Activated CD8-positive, alpha-beta T cell treated with anti-CD3 and anti-CD28 coated beads for 36 hours (primary cell): ENCODE measurements around the gene TMX2. TPM values are rescaled to one million over a fixed set of nuclear protein-coding genes. Genes with fewer than 3 reads are reported as not detected.

ENCODE experiments used
- ATAC-seq: fragments of 200-7000 bp; cut with Tn5 transposase; one replicate; pipeline ENCODE4 v1.10.0; 2021; ENCODE audit warnings: mild to moderate bottlenecking, moderate library complexity
- CTCF ChIA-PET: fragments of 350-600 bp; sonication (Branson Sonifier 250); formaldehyde crosslinking; loops from one replicate; lab custom pipeline; 2021; ENCODE audit warnings: antibody characterized with exemption; lab: Charles Lee
- POLR2A ChIA-PET: fragments of 350-600 bp; sonication (Branson Sonifier 250); formaldehyde crosslinking; loops from one replicate; lab custom pipeline; 2021; ENCODE audit warnings: antibody characterized with exemption; lab: Charles Lee
- DNase-seq: peaks from one replicate; pipeline ENCODE4 v3.0.0-alpha.2; 2020
- H3K27ac Mint-ChIP-seq: one replicate; pipeline ENCODE4 v1.8.0; 2021; ENCODE audit warnings: mild to moderate bottlenecking, mixed read lengths
- H3K27me3 Mint-ChIP-seq: one replicate; pipeline ENCODE4 v1.8.0; 2021; ENCODE audit warnings: mixed read lengths
- H3K36me3 Mint-ChIP-seq: one replicate; pipeline ENCODE4 v1.8.0; 2021; ENCODE audit warnings: low read depth, mixed read lengths
- H3K4me1 Mint-ChIP-seq: one replicate; pipeline ENCODE4 v1.8.0; 2021; ENCODE audit warnings: low read depth, mixed read lengths
- H3K4me3 Mint-ChIP-seq: one replicate; pipeline ENCODE4 v1.8.0; 2021; ENCODE audit warnings: mild to moderate bottlenecking, moderate library complexity, mixed read lengths
- H3K9me3 Mint-ChIP-seq: one replicate; pipeline ENCODE4 v1.8.0; 2021; ENCODE audit warnings: mixed read lengths
- CTCF ChIP-seq: fragments of 200-600 bp; IDR thresholded peaks from one replicate; pipeline ENCODE4 v1.8.0; 2022; ENCODE audit warnings: antibody characterized with exemption, mild to moderate bottlenecking
- intact Hi-C: fragments of 100-400 bp; cut with micrococcal nuclease; formaldehyde crosslinking; loops from one replicate; pipeline ENCODE4 v1.10.0; 2022
- total RNA-seq, 2 experiments: library from RNA; stranded (reverse); gene quantifications; one replicate each; pipeline ENCODE4 v1.2.3, GENCODE V29; 2021

Gene TMX2
- total RNA-seq, 2 experiments from 2014 or later = 53.1 to 58.6 TPM

- Mint-ChIP-seq H3K4me1 (peaks cover 8% of the 10 kb centered on the region), H3K27ac (no peak overlapping the region), H3K4me3 (no peak overlapping the region), H3K27me3 (no peaks in the 10 kb centered on the region), H3K9me3 (no peaks in the 10 kb centered on the region), H3K36me3 (no peaks in the 10 kb centered on the region)
- intact Hi-C loops = no loop called here
- no peak for TF ChIP-seq CTCF
- ChIA-PET CTCF (interaction anchor here (0.9 to 8.4 kb wide), 2 partner anchors 9 to 43 kb away, joined by 3 to 57 read pairs; no protein-coding TSS in a partner anchor), POLR2A (interaction anchor here (1.6 to 2.2 kb wide), 2 partner anchors 14 to 16 kb away, joined by 4 to 7 read pairs; partner anchors contain the start of gene SELENOH)
- DNase-seq (no peak), ATAC-seq (no peak)
Measured at GRCh38 chr11:57758174-57758573, 45.8 kb downstream of the TMX2 start.

- Mint-ChIP-seq H3K27ac (peak within 1 kb of the TSS; percentile 5), H3K27me3 (no peaks in the 10 kb centered on the region), H3K36me3 (no peaks in the 10 kb centered on the region), H3K9me3 (no peaks in the 10 kb centered on the region), H3K4me1 (peaks cover 14% of the 10 kb centered on the region), H3K4me3 (peak within 1 kb of the TSS; percentile 75)
- ATAC-seq = peak; percentile 79
- POLR2A ChIA-PET = interaction anchor here (1.6 kb wide), 1 partner anchor 20 kb away, joined by 5 read pairs; the partner anchor contains the start of gene SELENOH
- intact Hi-C loops = no loop called here
- no peak for TF ChIP-seq CTCF
- DNase-seq = peak; percentile 22
- CTCF ChIA-PET = interaction anchor here (8.4 kb wide), 1 partner anchor 40 kb away, joined by 57 read pairs; no protein-coding TSS in a partner anchor
Measured at GRCh38 chr11:57761301-57762234, 49.2 kb downstream of the TMX2 start, which contains the start of gene CTNND1. TSS of gene CTNND1 (plus strand) at chr11:57761802. CDS start at chr11:57791479, 29,677 bp downstream.

GRCh38 chr11:57762235-57762861, 50.0 kb downstream of the TMX2 start:
- H3K27ac Mint-ChIP-seq = no peak overlapping the region
- TF ChIP-seq CTCF = no peak
- peak overlapping the region; percentile 75 for H3K4me3 Mint-ChIP-seq
- POLR2A ChIA-PET = no interaction called here
- H3K27me3 Mint-ChIP-seq = no peaks in the 10 kb centered on the region
- peaks cover 14% of the 10 kb centered on the region for H3K4me1 Mint-ChIP-seq
- ATAC-seq (no peak), DNase-seq (no peak)
- intact Hi-C loops = no loop called here
- H3K36me3 Mint-ChIP-seq = no peaks in the 10 kb centered on the region
- H3K9me3 Mint-ChIP-seq = no peaks in the 10 kb centered on the region
- CTCF ChIA-PET = interaction anchor here (0.8 to 8.4 kb wide), 2 partner anchors 39 to 305 kb away, joined by 3 to 57 read pairs; no protein-coding TSS in a partner anchor

GRCh38 chr11:57763568-57763967, 51.2 kb downstream of the TMX2 start:
- Mint-ChIP-seq H3K4me3 (no peak overlapping the region), H3K27me3 (no peaks in the 10 kb centered on the region), H3K36me3 (no peaks in the 10 kb centered on the region), H3K9me3 (no peaks in the 10 kb centered on the region), H3K27ac (no peak overlapping the region), H3K4me1 (peaks cover 14% of the 10 kb centered on the region)
- intact Hi-C loops = no loop called here
- CTCF ChIA-PET = interaction anchor here (2.5 to 8.4 kb wide), 2 partner anchors 12 to 38 kb away, joined by 6 to 57 read pairs; no protein-coding TSS in a partner anchor
- POLR2A ChIA-PET = no interaction called here
- no peak for DNase-seq
- no peak for TF ChIP-seq CTCF
- ATAC-seq = no peak
